Measurements from ENCODE around the gene ELOA. TPM values are rescaled to one million over a fixed set of nuclear protein-coding genes. Genes with fewer than 3 reads are reported as not detected.

The ELOA gene
- total RNA-seq (2022; extraction: Qiagen RNA extraction) = 26.1 to 31.0 TPM (median 27.8 TPM) in 5 replicates

DNA sequence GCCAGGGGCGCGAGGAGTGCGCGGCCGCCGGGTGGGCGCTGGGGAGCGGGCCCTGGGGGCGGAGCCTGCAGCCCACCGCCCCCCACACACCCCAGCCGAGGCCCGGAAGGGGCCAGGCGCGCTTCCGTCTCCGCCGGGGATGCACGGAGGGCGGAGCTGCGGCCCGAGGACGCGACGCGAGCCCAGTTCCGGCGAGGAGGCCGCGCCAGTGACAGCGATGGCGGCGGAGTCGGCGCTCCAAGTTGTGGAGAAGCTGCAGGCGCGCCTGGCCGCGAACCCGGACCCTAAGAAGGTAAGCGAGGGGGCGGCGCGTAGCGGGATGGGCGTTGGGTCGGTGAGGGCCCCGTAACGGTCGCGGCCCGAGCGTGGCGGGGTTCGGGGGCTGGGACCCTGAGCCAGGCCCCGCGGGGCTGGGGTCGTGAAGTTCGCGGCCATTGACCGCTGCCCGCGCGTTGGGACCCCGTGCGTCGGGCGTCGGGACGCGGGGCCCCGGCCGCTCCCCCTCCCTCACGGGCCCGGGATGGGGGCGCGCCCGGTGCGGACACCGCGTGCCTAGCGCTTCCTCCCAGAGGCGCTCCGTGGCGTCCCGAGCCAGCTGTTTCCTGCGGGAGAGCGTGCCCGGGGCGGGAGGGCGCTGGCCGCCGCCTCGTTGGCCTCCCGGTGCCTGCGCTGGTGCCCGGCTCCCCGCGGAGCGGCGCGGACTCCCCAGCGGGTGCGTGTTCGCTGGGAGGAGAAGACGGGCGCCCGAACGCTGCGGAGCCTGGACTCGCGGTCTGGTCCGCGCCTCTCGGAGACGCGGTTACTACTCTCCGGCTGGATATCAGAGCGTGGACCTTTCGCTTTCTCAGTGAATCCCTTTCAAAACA, at the start of gene ELOA:
TSS of gene ELOA (plus strand) at position 185 of the 866 bp plus-strand sequence. CDS start at position 218, 33 bp downstream.

GRCh38 chr1:23777979-23778814, 34.9 kb downstream of the ELOA start, which contains the start of gene PITHD1:
TSS of gene PITHD1 (plus strand) at chr1:23778418. CDS start at chr1:23778516, 98 bp downstream.

GRCh38 chr1:23790696-23791515, 47.6 kb downstream of the ELOA start, which contains the start of gene LYPLA2:
TSS of gene LYPLA2 (plus strand) at chr1:23791145. CDS start at chr1:23792683, 1,538 bp downstream.

GRCh38 chr1:23800400-23801337, 57.4 kb downstream of the ELOA start, which contains the start of gene GALE:
TSS of gene GALE (minus strand) at chr1:23800754. CDS start at chr1:23799007, 1,747 bp downstream.

Other genes with a start within 250 kb of the ELOA start
- 2.2 to 3.2 TPM (median 2.7 TPM) in 5 replicates for gene E2F2, start 212.2 kb upstream of the ELOA start, total RNA-seq (2022; extraction: Qiagen RNA extraction)
- 304 to 431 TPM (median 389 TPM) in 5 replicates for gene ID3, start 184.0 kb upstream of the ELOA start, total RNA-seq (2022; extraction: Qiagen RNA extraction)
- gene RPL11, start 51.7 kb upstream of the ELOA start, total RNA-seq (2022; extraction: Qiagen RNA extraction) = 1,312 to 1,595 TPM (median 1,410 TPM) in 5 replicates
- gene PITHD1, start 34.9 kb downstream of the ELOA start, total RNA-seq (2022; extraction: Qiagen RNA extraction) = 29.8 to 36.1 TPM (median 31.5 TPM) in 5 replicates
- gene LYPLA2, start 47.7 kb downstream of the ELOA start, total RNA-seq (2022; extraction: Qiagen RNA extraction) = 54.7 to 57.9 TPM (median 55.0 TPM) in 5 replicates
- gene GALE, start 57.3 kb downstream of the ELOA start, total RNA-seq (2022; extraction: Qiagen RNA extraction) = 69.6 to 81.9 TPM (median 76.4 TPM) in 5 replicates
- 12.1 to 14.9 TPM (median 13.5 TPM) in 5 replicates for gene HMGCL, start 82.0 kb downstream of the ELOA start, total RNA-seq (2022; extraction: Qiagen RNA extraction)
- gene FUCA1, start 124.8 kb downstream of the ELOA start, total RNA-seq (2022; extraction: Qiagen RNA extraction) = 9.4 to 11.7 TPM (median 9.9 TPM) in 5 replicates
- gene CNR2, start 169.9 kb downstream of the ELOA start, total RNA-seq (2022; extraction: Qiagen RNA extraction) = not detected in 5 replicates
- 29.3 to 35.6 TPM (median 33.0 TPM) in 5 replicates for gene PNRC2, start 216.4 kb downstream of the ELOA start, total RNA-seq (2022; extraction: Qiagen RNA extraction)
- gene SRSF10, start 236.9 kb downstream of the ELOA start, total RNA-seq (2022; extraction: Qiagen RNA extraction) = 84.9 to 96.1 TPM (median 92.9 TPM) in 5 replicates